GM23338 (cell line): Measurements from ENCODE around the gene DOK7. TPM values are rescaled to one million over a fixed set of nuclear protein-coding genes. Genes with fewer than 3 reads are reported as not detected.

Source experiments
- ATAC-seq: fragments of 200-7000 bp; cut with Tn5 transposase; 3 replicates; pipeline ENCODE4 v1.9.1; 2020
- DNase-seq: peaks from one replicate; pipeline ENCODE4 v3.0.0-alpha.2; 2015; ENCODE audit warnings: low spot score
- H2AFZ ChIP-seq: fragments of 200-600 bp; sonication (generic); 2 replicates; pipeline ENCODE4 v1.8.0; 2016; ENCODE audit warnings: antibody characterized with exemption, mild to moderate bottlenecking, moderate library complexity
- H3F3A ChIP-seq: fragments of 200-600 bp; sonication (generic); replicated peaks from 2 replicates; pipeline ENCODE4 v1.8.0; 2017; ENCODE audit warnings: antibody characterized with exemption, mixed run types, low read depth
- H3K27ac ChIP-seq: fragments of 200-600 bp; sonication (generic); 2 replicates; pipeline ENCODE4 v1.6.1; 2016; ENCODE audit warnings: low read depth
- H3K27me3 ChIP-seq: fragments of 200-600 bp; sonication (generic); 2 replicates; pipeline ENCODE4 v1.8.0; 2016; ENCODE audit warnings: mild to moderate bottlenecking, mixed run types, moderate library complexity; ENCODE audit not compliant: insufficient read depth
- H3K36me3 ChIP-seq: fragments of 200-600 bp; sonication (generic); 2 replicates; pipeline ENCODE4 v1.8.0; 2016; ENCODE audit warnings: mild to moderate bottlenecking; ENCODE audit not compliant: insufficient read depth
- H3K4me1 ChIP-seq: fragments of 200-600 bp; sonication (generic); 2 replicates; pipeline ENCODE4 v1.8.0; 2016; ENCODE audit warnings: mild to moderate bottlenecking, moderate library complexity; ENCODE audit not compliant: insufficient read depth
- H3K4me2 ChIP-seq: fragments of 200-600 bp; sonication (generic); 2 replicates; pipeline ENCODE4 v1.7.1; 2017; ENCODE audit warnings: mixed run types
- H3K4me3 ChIP-seq: fragments of 200-600 bp; sonication (generic); 2 replicates; pipeline ENCODE4 v1.6.1; 2016; ENCODE audit warnings: mixed run types
- H3K79me2 ChIP-seq: fragments of 200-600 bp; sonication (generic); replicated peaks from 2 replicates; pipeline ENCODE4 v1.8.0; 2017; ENCODE audit warnings: mild to moderate bottlenecking; ENCODE audit not compliant: insufficient read depth
- H3K9me2 ChIP-seq: fragments of 200-600 bp; sonication (generic); 2 replicates; pipeline ENCODE4 v1.8.0; 2017; ENCODE audit not compliant: insufficient read depth
- H4K20me1 ChIP-seq: fragments of 200-600 bp; sonication (generic); replicated peaks from 2 replicates; pipeline ENCODE4 v1.8.0; 2017; ENCODE audit warnings: mild to moderate bottlenecking; ENCODE audit not compliant: insufficient read depth
- H3K27ac Mint-ChIP-seq: 2 replicates; pipeline ENCODE4 v1.8.0; 2020; ENCODE audit warnings: inconsistent platforms, mild to moderate bottlenecking, moderate library complexity, mixed read lengths
- H3K27me3 Mint-ChIP-seq: 3 replicates; pipeline ENCODE4 v1.8.0; 2022; ENCODE audit warnings: low read depth, mild to moderate bottlenecking, moderate library complexity, mixed read lengths, inconsistent platforms; ENCODE audit not compliant: insufficient read depth, poor library complexity
- H3K36me3 Mint-ChIP-seq: 3 replicates; pipeline ENCODE4 v1.8.0; 2021; ENCODE audit warnings: low read depth, mild to moderate bottlenecking, inconsistent platforms, moderate library complexity, mixed read lengths
- H3K4me1 Mint-ChIP-seq: 3 replicates; pipeline ENCODE4 v1.8.0; 2020; ENCODE audit warnings: mild to moderate bottlenecking, inconsistent platforms, mixed read lengths
- H3K4me3 Mint-ChIP-seq: 3 replicates; pipeline ENCODE4 v1.8.0; 2021; ENCODE audit warnings: moderate library complexity, mild to moderate bottlenecking, inconsistent platforms, mixed read lengths
- H3K9me3 Mint-ChIP-seq: 3 replicates; pipeline ENCODE4 v1.8.0; 2020; ENCODE audit warnings: moderate library complexity, mild to moderate bottlenecking, inconsistent platforms, mixed read lengths
- CREB1 ChIP-seq: fragments of 250-450 bp; sonication (Bioruptor Pico); IDR thresholded peaks from 2 replicates; pipeline ENCODE4 v1.5.0; 2020; ENCODE audit warnings: low read depth, mild to moderate bottlenecking, moderate library complexity
- EZH2 ChIP-seq: fragments of 200-600 bp; sonication (generic); IDR thresholded peaks from one replicate; pipeline ENCODE4 v1.8.0; 2017; ENCODE audit warnings: antibody characterized with exemption, mild to moderate bottlenecking, low read depth; ENCODE audit not compliant: unreplicated experiment
- EZH2phosphoT487 ChIP-seq: fragments of 200-600 bp; sonication (generic); IDR thresholded peaks from one replicate; pipeline ENCODE4 v1.8.1; 2018; ENCODE audit warnings: antibody characterized with exemption; ENCODE audit not compliant: unreplicated experiment
- JUNB ChIP-seq: IDR thresholded peaks from one replicate; pipeline ENCODE4 v1.6.1; 2016; ENCODE audit warnings: antibody characterized with exemption; ENCODE audit not compliant: unreplicated experiment
- NANOG ChIP-seq: IDR thresholded peaks from 2 replicates; pipeline ENCODE4 v1.6.1; 2016; ENCODE audit warnings: antibody characterized with exemption, borderline replicate concordance
- POLR2AphosphoS5 ChIP-seq: IDR thresholded peaks from 2 replicates; pipeline ENCODE4 v1.6.1; 2016; ENCODE audit warnings: antibody characterized with exemption, low read depth
- STAT1 ChIP-seq: IDR thresholded peaks from one replicate; pipeline ENCODE4 v1.6.1; 2016; ENCODE audit warnings: antibody characterized with exemption; ENCODE audit not compliant: unreplicated experiment
- ZNF114 ChIP-seq: fragments of 250-450 bp; sonication (Bioruptor Pico); IDR thresholded peaks from 2 replicates; pipeline ENCODE4 v1.5.0; 2020; ENCODE audit warnings: mild to moderate bottlenecking, moderate library complexity
- ZNF331 ChIP-seq: fragments of 250-450 bp; sonication (Bioruptor Pico); IDR thresholded peaks from 2 replicates; pipeline ENCODE4 v1.5.0; 2020; ENCODE audit warnings: low read depth, mild to moderate bottlenecking, moderate library complexity
- polyA plus RNA-seq: library from polyadenylated mRNA; unstranded; fragments of >200 nt; fragmentation: Nextera tagmentation; extraction: Ambion mirVana; gene quantifications from 2 replicates; pipeline ENCODE4 v1.2.1, GENCODE V29; 2016
- total RNA-seq: library from RNA; depleted of rRNA; stranded (reverse); fragments of >200 nt; shearing (Covaris generic); gene quantifications from 2 replicates; pipeline ENCODE4 v1.2.3, GENCODE V29; 2014
- TF ChIP-seq, protein P1 (sequence below), 2 experiments: fragments of 200-600 bp in 1 of 2; sonication (generic) in 1 of 2; conservative IDR thresholded peaks; 2 replicates each; pipeline versions ENCODE4 v1.5.1 to v1.6.1; 2016 to 2017; ENCODE audit warnings: antibody characterized with exemption in 2 of 2, low read depth in 2 of 2, mild to moderate bottlenecking in 2 of 2, moderate library complexity in 1 of 2
- TF ChIP-seq, protein P2 (sequence below): IDR thresholded peaks from 2 replicates; pipeline ENCODE4 v1.6.1; 2016; ENCODE audit warnings: antibody characterized with exemption
- TF ChIP-seq, protein P3 (sequence below): IDR thresholded peaks from one replicate; pipeline ENCODE4 v1.6.1; 2018; ENCODE audit warnings: antibody characterized with exemption; ENCODE audit not compliant: unreplicated experiment

The DOK7 gene
- total and polyA plus RNA-seq, 2 experiments from 2014 or later = 0.34 to 0.52 TPM

DNA sequence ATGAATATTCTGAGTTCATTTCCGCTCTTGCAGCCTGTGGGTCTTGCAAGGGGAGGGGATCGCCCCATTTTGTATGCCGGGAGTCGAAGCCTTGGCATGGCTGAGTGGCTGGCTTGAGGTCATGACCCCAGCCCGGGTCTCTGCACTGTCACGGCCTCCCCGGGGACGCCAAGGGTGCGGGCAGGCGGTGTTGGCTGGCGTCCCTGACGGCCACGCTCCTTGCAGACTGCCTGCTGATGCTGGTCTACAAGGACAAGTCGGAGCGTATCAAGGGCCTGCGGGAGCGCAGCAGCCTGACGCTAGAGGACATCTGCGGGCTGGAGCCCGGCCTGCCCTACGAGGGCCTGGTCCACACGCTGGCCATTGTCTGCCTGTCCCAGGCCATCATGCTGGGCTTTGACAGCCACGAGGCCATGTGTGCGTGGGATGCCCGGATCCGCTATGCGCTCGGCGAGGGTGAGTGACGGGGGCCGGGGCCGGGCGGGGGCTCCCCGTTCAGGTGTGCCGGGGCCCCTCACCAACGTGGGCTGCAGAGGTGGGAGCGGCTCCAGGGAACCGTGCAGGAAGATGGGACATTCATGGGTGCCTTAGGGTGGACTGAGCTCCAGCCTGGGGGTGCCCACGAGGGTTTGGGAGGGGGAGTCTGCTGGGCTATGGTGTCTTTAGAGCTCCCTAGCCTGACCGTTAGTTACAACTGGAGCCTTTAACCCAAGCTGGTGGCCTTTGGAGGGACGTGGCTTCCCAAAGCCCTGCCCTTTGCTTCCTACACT, 10.3 kb downstream of the DOK7 start (continued):
- TF ChIP-seq, protein P1, sequence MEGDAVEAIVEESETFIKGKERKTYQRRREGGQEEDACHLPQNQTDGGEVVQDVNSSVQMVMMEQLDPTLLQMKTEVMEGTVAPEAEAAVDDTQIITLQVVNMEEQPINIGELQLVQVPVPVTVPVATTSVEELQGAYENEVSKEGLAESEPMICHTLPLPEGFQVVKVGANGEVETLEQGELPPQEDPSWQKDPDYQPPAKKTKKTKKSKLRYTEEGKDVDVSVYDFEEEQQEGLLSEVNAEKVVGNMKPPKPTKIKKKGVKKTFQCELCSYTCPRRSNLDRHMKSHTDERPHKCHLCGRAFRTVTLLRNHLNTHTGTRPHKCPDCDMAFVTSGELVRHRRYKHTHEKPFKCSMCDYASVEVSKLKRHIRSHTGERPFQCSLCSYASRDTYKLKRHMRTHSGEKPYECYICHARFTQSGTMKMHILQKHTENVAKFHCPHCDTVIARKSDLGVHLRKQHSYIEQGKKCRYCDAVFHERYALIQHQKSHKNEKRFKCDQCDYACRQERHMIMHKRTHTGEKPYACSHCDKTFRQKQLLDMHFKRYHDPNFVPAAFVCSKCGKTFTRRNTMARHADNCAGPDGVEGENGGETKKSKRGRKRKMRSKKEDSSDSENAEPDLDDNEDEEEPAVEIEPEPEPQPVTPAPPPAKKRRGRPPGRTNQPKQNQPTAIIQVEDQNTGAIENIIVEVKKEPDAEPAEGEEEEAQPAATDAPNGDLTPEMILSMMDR (conservative IDR thresholded peaks at IDR 0.05; ENCODE audit: low read depth in 2 of 2) = no peak
- no peak for TF ChIP-seq EZH2
- TF ChIP-seq POLR2AphosphoS5 = no peak
- TF ChIP-seq, protein P2, sequence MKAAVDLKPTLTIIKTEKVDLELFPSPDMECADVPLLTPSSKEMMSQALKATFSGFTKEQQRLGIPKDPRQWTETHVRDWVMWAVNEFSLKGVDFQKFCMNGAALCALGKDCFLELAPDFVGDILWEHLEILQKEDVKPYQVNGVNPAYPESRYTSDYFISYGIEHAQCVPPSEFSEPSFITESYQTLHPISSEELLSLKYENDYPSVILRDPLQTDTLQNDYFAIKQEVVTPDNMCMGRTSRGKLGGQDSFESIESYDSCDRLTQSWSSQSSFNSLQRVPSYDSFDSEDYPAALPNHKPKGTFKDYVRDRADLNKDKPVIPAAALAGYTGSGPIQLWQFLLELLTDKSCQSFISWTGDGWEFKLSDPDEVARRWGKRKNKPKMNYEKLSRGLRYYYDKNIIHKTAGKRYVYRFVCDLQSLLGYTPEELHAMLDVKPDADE = no peak
- TF ChIP-seq JUNB = no peak
- TF ChIP-seq STAT1 = no peak
- no peak for TF ChIP-seq ZNF114 (CRISPR knock-in tag)
- TF ChIP-seq, protein P3, sequence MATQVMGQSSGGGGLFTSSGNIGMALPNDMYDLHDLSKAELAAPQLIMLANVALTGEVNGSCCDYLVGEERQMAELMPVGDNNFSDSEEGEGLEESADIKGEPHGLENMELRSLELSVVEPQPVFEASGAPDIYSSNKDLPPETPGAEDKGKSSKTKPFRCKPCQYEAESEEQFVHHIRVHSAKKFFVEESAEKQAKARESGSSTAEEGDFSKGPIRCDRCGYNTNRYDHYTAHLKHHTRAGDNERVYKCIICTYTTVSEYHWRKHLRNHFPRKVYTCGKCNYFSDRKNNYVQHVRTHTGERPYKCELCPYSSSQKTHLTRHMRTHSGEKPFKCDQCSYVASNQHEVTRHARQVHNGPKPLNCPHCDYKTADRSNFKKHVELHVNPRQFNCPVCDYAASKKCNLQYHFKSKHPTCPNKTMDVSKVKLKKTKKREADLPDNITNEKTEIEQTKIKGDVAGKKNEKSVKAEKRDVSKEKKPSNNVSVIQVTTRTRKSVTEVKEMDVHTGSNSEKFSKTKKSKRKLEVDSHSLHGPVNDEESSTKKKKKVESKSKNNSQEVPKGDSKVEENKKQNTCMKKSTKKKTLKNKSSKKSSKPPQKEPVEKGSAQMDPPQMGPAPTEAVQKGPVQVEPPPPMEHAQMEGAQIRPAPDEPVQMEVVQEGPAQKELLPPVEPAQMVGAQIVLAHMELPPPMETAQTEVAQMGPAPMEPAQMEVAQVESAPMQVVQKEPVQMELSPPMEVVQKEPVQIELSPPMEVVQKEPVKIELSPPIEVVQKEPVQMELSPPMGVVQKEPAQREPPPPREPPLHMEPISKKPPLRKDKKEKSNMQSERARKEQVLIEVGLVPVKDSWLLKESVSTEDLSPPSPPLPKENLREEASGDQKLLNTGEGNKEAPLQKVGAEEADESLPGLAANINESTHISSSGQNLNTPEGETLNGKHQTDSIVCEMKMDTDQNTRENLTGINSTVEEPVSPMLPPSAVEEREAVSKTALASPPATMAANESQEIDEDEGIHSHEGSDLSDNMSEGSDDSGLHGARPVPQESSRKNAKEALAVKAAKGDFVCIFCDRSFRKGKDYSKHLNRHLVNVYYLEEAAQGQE = no peak
- no peak for TF ChIP-seq ZNF331 (CRISPR knock-in tag)
- no peak for TF ChIP-seq NANOG

DNA sequence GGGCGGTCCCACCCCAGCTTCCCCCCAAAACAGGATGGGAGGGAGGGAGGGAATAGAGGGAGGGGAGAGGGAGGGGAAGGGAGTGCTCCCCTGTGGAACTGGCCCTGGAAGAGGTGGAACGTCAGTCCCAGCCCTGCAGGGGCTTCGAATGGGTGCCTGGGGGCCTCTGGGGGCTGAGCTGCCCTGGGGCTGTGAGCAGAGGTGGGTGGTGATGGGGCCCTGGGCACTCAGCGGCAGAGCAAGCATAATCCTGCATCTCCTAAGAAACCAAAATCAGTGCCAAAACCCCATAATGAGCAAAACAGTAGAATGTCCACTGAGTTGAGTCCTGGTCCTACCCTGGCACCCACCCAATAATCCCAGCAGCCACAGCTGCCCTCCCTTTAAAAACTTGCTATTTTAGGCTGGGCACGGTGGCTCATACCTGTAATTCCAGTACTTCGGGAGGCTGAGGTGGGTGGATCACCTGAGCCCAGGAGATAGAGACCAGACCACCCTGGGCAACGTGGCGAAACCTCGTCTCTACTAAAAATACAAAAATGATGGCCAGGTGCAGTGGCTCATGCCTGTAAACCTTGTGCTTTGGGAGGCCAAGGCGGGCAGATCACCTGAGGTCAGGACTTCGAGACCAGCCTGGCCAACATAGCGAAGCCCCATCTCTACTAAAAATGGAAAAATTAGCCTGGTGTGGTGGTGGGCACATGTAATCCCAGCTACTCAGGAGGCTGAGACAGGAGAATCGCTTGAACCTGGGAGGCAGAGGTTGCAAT, 11.1 kb downstream of the DOK7 start:
- Mint-ChIP-seq H3K36me3 (no peaks in the 10 kb centered on the region), H3K4me3 (no peak overlapping the region), H3K27me3 (peaks cover 51% of the 10 kb centered on the region), H3K27ac (no peak overlapping the region), H3K4me1 (peaks cover 3% of the 10 kb centered on the region; the same call in 1 of the 3 replicates), H3K9me3 (no peaks in the 10 kb centered on the region)
- Histone ChIP-seq H3K27me3 (peaks cover 22% of the 10 kb centered on the region), H3K4me2 (no peak overlapping the region), H3K36me3 (no peaks in the 10 kb centered on the region), H3K4me3 (no peak overlapping the region), H4K20me1 (no peaks in the 10 kb centered on the region), H2AFZ (no peak overlapping the region), H3K79me2 (no peaks in the 10 kb centered on the region), H3F3A (no peaks in the 10 kb centered on the region), H3K27ac (no peak overlapping the region), H3K9me2 (no peaks in the 10 kb centered on the region), H3K4me1 (no peaks in the 10 kb centered on the region)
- DNase-seq = no peak
- no peak for ATAC-seq
- TF ChIP-seq NANOG (no peak), EZH2phosphoT487 (no peak), STAT1 (no peak), CREB1 (no peak)
